Measurements from ENCODE around the gene CD6.

DNA sequence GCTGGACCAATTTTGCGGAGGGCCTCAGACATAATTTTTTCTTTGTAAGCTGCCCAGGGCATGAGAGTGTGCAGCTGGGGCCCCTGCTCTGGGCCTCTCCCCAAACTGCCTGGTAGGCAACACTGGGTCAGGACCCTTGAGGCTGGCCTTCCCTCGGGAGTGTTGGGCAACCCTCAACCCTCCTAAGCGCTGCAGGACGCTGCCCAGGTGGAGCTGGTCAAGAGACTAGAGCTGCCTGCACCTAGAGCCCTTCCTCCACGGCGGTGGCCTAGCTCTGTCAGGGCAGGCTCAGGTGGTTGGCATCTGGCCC is 47.7 kb upstream of the CD6 start:
- TF ChIP-seq, protein P1, sequence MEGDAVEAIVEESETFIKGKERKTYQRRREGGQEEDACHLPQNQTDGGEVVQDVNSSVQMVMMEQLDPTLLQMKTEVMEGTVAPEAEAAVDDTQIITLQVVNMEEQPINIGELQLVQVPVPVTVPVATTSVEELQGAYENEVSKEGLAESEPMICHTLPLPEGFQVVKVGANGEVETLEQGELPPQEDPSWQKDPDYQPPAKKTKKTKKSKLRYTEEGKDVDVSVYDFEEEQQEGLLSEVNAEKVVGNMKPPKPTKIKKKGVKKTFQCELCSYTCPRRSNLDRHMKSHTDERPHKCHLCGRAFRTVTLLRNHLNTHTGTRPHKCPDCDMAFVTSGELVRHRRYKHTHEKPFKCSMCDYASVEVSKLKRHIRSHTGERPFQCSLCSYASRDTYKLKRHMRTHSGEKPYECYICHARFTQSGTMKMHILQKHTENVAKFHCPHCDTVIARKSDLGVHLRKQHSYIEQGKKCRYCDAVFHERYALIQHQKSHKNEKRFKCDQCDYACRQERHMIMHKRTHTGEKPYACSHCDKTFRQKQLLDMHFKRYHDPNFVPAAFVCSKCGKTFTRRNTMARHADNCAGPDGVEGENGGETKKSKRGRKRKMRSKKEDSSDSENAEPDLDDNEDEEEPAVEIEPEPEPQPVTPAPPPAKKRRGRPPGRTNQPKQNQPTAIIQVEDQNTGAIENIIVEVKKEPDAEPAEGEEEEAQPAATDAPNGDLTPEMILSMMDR (IDR thresholded peaks at IDR 0.05) = no peak
- TF ChIP-seq POLR2A (IDR thresholded peaks at IDR 0.05) = no peak

All from lower leg skin (tissue), 3 donors.